Neutrophil (primary cell): ENCODE measurements around the gene LIMD2.
A peak's percentile ranks its signal among the peaks of the same experiment; 100 is the strongest.

ENCODE experiments used
- H3K27ac ChIP-seq: fragments of 200-600 bp; sonication (generic); 2 replicates; pipeline ENCODE4 v1.5.1; 2016; ENCODE audit warnings: mild to moderate bottlenecking, moderate library complexity
- H3K27me3 ChIP-seq: fragments of 200-600 bp; sonication (generic); 2 replicates; pipeline ENCODE4 v1.6.0; 2016; ENCODE audit warnings: mild to moderate bottlenecking
- H3K36me3 ChIP-seq: fragments of 200-600 bp; sonication (generic); 2 replicates; pipeline ENCODE4 v1.5.1; 2017
- H3K4me1 ChIP-seq, 2 experiments: fragments of 200-600 bp in 1 of 2; sonication (generic) in 1 of 2; 1 replicate in 1 of 2; 2 replicates in 1 of 2; pipeline versions ENCODE4 v1.5.1 to v1.6.1; 2013 to 2016; ENCODE audit warnings: low read depth in 1 of 2, low read length in 1 of 2, mild to moderate bottlenecking in 1 of 2, moderate library complexity in 1 of 2; ENCODE audit not compliant: control insufficient read depth in 1 of 2, insufficient read depth in 1 of 2
- H3K4me3 ChIP-seq, 2 experiments: fragments of 200-600 bp in 1 of 2; sonication (generic) in 1 of 2; 1 replicate in 1 of 2; 2 replicates in 1 of 2; pipeline ENCODE4 v1.5.1; 2013 to 2016; ENCODE audit warnings: low read depth in 1 of 2, low read length in 1 of 2, mild to moderate bottlenecking in 1 of 2, moderate library complexity in 1 of 2
- H3K9me3 ChIP-seq: fragments of 200-600 bp; sonication (generic); 2 replicates; pipeline ENCODE4 v1.5.1; 2016
- TF ChIP-seq, protein P1 (sequence below): fragments of 200-600 bp; sonication (generic); IDR thresholded peaks from 2 replicates; pipeline ENCODE4 v1.5.1; 2016; ENCODE audit warnings: antibody characterized with exemption

The LIMD2 gene

DNA sequence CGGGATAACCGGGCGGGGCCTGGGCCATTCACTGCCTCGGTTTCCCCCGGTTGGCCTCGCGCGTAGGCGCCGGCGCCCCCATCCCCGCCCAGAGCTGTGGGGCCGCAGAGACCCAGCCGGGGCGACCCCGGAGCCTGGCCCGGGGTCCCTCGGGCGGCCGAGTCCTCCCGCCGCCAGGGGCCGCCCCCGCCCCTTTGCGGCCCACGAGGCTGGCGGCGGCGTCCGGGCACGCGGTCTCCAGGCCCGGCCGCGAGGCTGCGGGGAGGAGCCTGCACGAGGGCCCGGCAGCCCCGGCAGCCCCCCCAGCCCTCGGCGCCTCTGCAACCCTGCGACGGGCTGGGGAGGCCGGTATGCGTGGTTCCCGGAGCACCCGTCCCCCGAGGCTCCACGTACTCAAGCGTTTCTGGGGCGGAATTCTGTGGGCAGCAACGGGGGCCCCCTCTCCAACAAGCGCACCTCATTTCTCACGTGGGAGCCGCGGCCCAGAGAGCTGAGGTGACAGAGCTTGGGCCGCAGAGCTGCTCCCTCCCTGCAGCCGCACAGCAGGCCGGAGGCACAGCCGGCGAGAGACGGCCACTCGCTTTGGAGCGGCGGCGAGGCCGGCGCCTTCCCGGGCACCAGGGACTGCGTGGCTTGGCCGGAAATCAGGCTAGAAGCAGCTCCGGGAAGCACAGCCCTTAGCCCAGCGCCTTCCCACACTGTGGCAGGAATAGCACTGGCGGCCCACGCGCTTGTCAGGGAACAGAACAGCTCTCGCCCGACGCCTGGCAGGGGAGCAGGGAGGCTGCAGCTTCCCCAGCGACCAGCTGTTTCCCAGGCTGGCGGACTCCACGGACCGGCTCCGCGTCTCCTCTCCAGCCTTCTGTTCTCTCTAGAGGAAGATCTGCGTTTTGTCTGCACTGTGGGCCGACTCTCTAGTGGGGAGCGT lies 867 bp upstream of the LIMD2 start:
- peak overlapping the region; percentile 100 for H3K27ac ChIP-seq
- H3K4me1 ChIP-seq, result peaks cover 47 to 57% of the 10 kb centered on the region in 2 experiments
- H3K27me3 ChIP-seq, result no peaks in the 10 kb centered on the region
- H3K4me3 ChIP-seq, result peak overlapping the region; percentile 73 to 98
- no peaks in the 10 kb centered on the region for H3K9me3 ChIP-seq
- peaks cover 58% of the 10 kb centered on the region for H3K36me3 ChIP-seq
- TF ChIP-seq, protein P1, sequence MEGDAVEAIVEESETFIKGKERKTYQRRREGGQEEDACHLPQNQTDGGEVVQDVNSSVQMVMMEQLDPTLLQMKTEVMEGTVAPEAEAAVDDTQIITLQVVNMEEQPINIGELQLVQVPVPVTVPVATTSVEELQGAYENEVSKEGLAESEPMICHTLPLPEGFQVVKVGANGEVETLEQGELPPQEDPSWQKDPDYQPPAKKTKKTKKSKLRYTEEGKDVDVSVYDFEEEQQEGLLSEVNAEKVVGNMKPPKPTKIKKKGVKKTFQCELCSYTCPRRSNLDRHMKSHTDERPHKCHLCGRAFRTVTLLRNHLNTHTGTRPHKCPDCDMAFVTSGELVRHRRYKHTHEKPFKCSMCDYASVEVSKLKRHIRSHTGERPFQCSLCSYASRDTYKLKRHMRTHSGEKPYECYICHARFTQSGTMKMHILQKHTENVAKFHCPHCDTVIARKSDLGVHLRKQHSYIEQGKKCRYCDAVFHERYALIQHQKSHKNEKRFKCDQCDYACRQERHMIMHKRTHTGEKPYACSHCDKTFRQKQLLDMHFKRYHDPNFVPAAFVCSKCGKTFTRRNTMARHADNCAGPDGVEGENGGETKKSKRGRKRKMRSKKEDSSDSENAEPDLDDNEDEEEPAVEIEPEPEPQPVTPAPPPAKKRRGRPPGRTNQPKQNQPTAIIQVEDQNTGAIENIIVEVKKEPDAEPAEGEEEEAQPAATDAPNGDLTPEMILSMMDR, result peak; percentile 36

DNA sequence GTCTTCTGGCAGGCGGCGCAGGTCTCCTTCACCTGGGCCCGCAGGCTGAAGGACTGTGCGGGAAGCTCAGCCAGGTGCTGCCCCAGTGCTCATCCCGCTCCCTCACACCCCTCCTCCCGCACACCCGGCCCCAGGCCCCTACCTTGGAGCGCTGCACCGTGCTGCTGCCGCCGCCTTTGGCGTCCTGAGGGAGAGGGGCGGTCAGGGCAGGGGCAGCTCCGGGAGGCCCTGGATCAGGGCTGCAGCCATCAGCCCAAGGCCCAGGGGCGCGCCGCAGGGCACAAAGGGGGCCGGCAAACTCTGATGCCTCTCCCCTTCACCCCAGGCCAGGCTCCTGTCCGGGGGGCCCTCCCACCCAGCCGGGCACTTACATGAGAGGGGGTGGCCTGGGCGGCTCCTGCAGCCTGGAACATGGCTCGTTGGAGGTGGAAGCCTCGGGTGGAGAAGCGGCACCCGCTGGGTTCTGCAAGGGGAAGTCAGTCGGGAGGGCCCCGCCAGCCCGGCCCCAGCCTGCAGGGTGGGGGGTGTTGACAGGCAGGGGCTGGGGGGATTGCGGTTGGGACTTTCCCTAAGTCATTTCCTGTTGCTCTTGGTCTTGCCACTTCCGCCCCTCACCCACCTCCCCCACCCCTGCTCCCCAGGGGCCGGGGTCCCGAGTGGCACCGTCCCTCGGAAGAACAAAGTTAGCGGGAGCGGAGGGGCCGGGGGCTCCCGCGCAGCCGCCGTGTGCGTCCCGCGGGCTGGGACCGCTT lies 863 bp downstream of the LIMD2 start:
- peak overlapping the region; percentile 73 to 98 for H3K4me3 ChIP-seq
- H3K9me3 ChIP-seq, result no peaks in the 10 kb centered on the region
- H3K4me1 ChIP-seq, result peaks cover 43 to 53% of the 10 kb centered on the region in 2 experiments
- peaks cover 58% of the 10 kb centered on the region for H3K36me3 ChIP-seq
- H3K27ac ChIP-seq, result peak overlapping the region; percentile 100
- no peaks in the 10 kb centered on the region for H3K27me3 ChIP-seq
- TF ChIP-seq, protein P1, result no peak

DNA sequence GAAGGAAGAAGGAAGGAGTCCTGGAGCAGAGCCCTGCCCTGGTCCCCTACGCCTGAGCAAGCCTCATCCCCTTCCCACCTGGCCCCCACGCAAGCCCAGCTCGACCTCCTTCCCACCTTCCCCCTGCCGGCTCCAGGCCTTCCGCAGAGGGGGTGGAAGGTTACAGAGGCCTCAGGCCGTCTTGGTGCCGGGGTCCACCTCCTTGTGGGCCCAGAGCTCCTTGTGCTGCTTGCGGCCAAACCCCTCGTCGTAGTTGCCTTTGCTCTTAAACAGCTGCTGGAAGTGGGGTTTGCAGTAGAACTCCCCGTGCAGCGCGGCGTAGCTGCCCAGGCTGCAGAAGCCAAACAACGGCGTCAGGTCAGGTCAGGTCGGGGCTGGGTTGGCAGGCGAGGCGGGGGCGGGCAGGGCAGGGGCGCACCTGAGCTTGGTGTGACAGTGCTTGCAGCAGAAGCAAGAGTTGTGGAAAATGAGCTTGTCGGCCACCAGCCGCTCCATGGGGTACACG lies 1.5 kb downstream of the LIMD2 start:
- H3K4me1 ChIP-seq, result peaks cover 41 to 50% of the 10 kb centered on the region in 2 experiments
- H3K9me3 ChIP-seq, result no peaks in the 10 kb centered on the region
- H3K27me3 ChIP-seq, result no peaks in the 10 kb centered on the region
- peaks cover 58% of the 10 kb centered on the region for H3K36me3 ChIP-seq
- H3K4me3 ChIP-seq, result peak overlapping the region; percentile 73 to 98
- TF ChIP-seq, protein P1, result no peak
- H3K27ac ChIP-seq, result peak overlapping the region; percentile 100

DNA sequence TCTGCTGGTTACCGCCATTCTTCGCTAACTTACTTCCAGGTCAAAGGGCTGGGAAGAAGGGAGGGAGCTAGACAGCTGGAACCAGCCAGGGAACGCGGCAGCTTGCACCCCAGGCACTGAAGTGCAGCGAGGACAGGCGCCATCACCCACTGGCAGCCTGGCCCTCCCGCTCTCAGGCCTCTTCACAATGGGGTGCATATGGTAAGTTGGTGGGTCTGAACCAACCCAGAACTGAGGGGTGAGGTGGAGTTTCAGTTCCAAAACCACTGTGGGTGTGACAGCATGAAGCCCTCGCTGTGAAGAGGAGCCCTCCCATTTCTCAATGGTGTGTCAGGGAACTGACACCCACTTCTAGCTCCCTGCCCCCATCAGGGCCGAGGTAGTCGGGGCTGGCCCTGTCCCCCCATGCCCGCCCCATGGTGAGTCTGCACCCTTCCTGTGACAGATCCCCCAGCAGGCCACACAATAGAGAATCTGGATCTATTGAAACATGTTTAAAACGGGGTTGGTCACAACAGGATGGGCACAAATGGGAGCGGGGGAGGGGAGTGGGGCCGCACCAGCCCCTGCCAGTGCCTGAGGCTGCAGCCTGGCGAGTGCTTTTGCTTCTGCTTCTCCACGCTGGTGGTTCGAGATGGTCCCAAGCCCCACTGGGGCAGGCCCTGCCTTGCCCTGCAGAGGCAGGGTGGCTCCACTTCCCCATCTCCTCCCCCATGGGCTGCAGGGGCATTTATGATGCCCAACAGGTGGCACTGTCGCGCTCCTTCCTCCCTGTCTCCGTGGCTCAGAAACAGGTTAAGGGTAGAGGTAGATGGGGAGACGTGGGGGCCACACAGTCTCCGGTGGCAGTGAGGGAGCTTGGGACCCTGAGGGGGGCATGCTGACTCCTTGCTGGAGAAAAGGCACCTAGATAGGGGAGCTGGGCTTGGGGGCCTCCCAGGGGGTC lies 2.3 kb downstream of the LIMD2 start:
- H3K4me1 ChIP-seq, result peaks cover 33 to 42% of the 10 kb centered on the region in 2 experiments
- TF ChIP-seq, protein P1, result peak; percentile 95
- peak overlapping the region; percentile 73 to 98 for H3K4me3 ChIP-seq
- H3K9me3 ChIP-seq, result no peaks in the 10 kb centered on the region
- H3K36me3 ChIP-seq, result peaks cover 61% of the 10 kb centered on the region
- H3K27ac ChIP-seq, result peak overlapping the region; percentile 100
- H3K27me3 ChIP-seq, result no peaks in the 10 kb centered on the region
